ENCODE measurements around the gene WRAP73.

WRAP73 gene, protein sequence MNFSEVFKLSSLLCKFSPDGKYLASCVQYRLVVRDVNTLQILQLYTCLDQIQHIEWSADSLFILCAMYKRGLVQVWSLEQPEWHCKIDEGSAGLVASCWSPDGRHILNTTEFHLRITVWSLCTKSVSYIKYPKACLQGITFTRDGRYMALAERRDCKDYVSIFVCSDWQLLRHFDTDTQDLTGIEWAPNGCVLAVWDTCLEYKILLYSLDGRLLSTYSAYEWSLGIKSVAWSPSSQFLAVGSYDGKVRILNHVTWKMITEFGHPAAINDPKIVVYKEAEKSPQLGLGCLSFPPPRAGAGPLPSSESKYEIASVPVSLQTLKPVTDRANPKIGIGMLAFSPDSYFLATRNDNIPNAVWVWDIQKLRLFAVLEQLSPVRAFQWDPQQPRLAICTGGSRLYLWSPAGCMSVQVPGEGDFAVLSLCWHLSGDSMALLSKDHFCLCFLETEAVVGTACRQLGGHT

DNA sequence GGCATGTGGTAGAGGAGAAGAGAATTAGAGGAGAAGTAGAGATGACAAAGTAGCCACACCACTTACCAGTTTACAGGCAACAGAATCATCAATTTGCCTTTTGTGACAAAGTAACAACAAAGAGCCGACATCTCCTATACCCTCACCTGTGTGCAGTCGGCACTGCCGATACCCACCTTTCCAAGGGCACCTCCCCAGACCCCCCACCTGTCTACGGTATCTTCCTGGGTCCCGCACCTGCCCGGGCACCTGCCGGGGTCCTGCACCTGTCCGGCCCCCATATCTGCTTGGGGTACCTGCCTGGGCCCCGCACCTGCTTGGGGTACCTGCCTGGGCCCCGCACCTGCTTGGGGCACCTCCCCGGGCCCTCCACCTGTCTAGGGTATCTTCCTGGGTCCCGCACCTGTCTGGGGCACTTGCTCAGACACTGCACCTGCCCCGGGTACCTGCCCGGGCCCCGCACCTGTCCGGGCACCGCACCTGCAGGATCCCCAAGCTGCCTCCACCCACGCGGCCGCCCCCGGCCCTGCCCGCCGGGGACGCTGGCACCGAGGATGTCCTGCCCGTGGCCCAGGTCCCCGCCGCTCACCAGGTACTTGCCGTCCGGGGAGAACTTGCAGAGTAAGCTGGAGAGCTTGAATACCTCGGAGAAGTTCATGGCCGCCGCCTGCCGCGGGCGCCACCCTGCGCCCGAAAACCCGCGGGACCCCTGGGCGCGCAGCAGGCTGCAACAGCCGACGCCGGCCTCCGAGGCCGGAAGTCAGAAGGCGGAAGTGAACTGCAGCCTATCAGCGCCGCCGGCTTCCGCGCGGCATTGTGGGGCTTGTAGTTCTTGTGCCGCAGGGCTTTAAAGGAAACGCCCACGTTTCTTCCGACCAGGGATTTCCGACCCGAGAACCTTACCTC is at the start of gene WRAP73:
WRAP73 (minus strand) TSS at position 762 of the 906 bp plus-strand sequence; CDS start at position 658, 104 bp downstream.
- peak; percentile 81 for DNase-seq (ENCODE audit: low read depth)

DNA sequence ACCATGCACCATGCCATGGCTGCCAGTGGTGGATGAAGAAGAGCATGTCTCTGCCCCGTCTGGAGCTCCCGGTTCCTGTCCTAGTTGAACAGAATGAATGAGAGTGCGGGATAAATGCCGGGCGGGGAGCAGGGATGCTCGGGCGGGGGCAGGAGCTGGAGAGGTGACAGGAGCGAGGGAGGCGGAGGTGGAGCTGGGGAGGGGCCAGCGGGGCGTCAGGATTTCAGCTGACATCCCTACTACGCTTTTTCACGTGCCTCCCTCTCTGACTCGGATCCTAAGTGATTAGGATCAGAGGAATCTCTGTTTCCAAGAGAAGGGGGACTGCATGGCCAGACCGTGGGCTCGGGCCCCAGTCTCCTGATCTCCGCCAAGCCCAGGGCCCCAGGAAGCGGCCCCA is 49.7 kb upstream of the WRAP73 start:
- no peak for DNase-seq (ENCODE audit: low read depth)

GRCh38 chr1:3698660-3699408 is 48.9 kb upstream of the WRAP73 start:
- no peak for DNase-seq (ENCODE audit: low read depth)

GRCh38 chr1:3697810-3698209 is 47.9 kb upstream of the WRAP73 start:
- DNase-seq (ENCODE audit: low read depth) = no peak

DNA sequence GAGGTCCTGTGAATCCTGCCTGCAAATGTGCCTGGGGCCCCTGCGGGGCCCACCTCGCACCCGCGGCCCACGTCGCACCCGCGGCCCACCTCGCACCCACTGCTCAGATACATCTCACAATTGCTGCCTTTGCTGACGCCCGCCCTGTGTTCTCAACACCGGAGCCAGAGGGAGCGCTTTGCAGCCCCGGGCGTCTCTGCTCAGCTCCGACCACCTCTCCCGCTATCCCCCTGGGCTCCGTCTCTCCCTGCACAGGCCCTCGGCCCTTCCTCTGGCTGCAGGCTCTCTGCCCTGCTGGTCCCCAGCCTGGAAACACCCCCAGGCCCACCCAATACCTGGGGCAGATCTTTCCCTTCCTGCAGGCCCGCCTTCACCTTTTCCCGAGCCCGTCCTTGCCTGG is 47.2 kb upstream of the WRAP73 start:
- no peak for DNase-seq (ENCODE audit: low read depth)

DNA sequence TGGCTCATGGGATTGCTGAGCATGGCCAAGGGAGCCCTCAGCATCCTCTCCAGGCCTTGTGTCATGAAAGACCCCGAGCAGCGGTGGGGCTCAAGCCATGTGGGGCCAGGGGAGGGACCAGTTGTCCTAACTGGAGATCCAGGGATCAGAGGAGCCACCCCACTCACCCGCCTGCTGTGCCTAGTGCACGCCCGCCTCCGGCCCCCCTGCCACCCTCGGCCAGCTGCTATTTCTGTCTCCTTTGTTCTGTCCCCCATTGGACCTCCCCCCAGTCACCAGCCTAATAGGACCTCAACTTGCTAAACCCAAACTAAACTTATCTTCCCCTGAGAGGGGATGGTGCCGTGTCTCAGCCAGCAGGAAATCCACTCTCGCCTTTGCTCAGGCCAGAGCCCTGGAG is 46.8 kb upstream of the WRAP73 start:
- DNase-seq (ENCODE audit: low read depth) = no peak

GRCh38 chr1:3695326-3696217 is 45.7 kb upstream of the WRAP73 start:
- no peak for DNase-seq (ENCODE audit: low read depth)

GRCh38 chr1:3693321-3693720 is 43.4 kb upstream of the WRAP73 start:
- DNase-seq (ENCODE audit: low read depth) = no peak

GRCh38 chr1:3692598-3692997 is 42.7 kb upstream of the WRAP73 start:
- no peak for DNase-seq (ENCODE audit: low read depth)

DNA sequence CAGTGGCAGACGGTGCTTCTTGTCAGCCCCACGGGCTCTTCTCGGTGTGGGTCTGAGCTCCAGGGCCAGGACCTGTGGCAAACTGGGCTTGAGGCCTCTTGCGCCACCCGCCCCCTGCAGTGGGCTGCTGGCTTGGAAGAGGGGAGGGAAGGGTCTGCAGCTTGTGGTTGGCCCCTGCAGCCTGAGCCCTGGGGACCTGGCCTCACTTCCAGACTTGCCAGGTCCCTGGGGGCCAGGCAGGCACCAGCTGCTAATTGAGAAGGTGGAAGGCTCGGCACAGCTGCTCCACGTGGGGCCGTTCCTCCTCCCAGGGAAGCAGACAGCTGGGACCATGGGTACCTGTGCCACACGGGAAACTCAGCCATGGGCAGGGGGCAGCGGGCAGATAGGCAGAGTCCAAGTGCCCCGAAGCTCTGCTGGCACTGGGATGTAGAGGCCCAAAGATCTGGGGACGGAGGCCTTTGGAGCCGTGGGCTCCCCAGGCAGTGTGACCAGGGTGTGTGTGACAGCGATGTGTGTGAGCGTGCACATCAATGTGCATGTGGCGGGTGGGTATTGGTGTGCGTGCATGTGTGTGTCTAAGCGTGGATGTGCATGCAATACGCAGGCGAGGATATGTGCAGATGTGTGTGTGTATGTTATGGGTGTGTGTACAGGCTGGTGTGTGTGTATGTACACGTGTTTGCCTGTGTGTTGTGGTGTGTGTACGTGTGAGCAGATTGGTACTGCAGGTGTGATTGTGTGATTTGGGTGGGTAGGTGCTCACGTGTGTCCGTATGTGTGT is 41.7 kb upstream of the WRAP73 start:
- DNase-seq (ENCODE audit: low read depth) = no peak

- DNase-seq (ENCODE audit: low read depth) = no peak
Measured at GRCh38 chr1:3690282-3691065, 40.6 kb upstream of the WRAP73 start.

DNA sequence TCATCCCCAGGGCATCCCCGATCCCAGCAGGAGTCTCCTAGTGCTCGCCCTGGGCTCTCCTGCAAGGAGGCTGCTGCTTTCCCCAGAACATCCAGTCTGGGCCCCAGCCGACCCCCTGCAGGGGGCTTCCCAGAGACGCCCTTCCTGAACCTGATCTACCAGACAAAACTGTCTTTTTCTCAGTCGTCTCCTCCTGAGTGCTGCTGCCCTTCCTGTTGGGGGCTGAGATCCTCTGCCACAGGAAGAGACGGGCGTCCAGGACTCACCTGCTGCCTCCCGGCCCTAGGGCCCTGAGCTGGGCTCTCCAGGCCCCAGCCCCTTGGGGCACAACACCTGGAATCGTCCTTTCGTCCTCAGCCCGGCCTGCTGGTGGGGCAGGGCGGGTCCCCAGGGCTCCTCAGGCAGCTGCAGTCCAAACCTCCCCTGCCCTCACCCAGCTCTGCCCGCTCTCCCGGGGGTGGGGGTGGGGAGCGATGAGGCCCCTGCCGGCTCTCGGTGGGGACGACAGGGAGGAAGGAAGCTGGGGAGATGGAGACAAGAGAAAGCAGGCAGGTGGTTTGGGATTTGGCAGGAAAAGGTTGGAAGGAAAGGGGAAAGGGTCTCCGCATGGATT is 39.3 kb upstream of the WRAP73 start:
- DNase-seq (ENCODE audit: low read depth) = no peak

- no peak for DNase-seq (ENCODE audit: low read depth)
Measured at GRCh38 chr1:3688356-3689137, 38.6 kb upstream of the WRAP73 start.

GRCh38 chr1:3687504-3687903 is 37.6 kb upstream of the WRAP73 start:
- DNase-seq (ENCODE audit: low read depth) = no peak

GRCh38 chr1:3685906-3686305 is 36.0 kb upstream of the WRAP73 start:
- no peak for DNase-seq (ENCODE audit: low read depth)

DNA sequence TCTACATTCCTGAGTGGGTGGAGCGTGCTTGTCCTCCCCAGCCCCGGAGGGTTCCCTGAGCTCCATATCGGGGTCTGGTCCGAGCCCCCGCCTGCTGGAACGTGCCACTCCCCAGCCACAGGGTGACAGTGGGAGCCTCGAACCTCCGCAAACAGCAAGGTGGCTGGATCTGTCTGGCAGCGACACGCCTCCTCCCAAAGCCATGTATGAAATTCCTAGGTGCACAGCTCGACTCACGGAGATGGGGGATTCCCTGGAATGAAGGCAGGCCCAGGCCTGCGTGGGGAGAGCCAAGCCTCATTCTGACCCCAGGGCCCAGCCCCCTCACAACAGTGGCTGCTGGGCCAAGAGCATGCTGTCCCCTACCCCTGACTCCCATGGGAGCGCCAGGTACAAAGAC is 35.3 kb upstream of the WRAP73 start:
- DNase-seq (ENCODE audit: low read depth) = no peak

DNA sequence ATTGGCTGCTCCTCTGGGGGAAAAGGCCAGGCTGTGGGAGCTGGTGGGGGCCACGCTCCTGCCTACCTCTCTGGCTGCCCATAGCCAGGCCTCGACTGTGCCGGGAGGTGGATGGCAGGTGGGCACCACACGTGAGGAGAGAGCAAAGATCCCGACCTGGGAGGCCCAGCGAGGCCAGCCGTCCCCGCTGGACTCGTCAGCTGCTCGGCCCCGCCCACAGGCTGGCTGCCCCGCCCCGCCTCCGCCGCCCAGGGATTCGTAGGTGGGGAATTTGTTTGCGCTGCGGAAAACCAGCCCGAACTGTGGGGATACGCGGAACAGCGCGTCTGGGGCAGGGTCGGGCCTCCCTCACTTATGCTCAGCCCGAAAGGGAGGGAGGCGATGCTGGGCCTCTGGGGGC is 34.1 kb upstream of the WRAP73 start:
- DNase-seq (ENCODE audit: low read depth) = no peak

DNA sequence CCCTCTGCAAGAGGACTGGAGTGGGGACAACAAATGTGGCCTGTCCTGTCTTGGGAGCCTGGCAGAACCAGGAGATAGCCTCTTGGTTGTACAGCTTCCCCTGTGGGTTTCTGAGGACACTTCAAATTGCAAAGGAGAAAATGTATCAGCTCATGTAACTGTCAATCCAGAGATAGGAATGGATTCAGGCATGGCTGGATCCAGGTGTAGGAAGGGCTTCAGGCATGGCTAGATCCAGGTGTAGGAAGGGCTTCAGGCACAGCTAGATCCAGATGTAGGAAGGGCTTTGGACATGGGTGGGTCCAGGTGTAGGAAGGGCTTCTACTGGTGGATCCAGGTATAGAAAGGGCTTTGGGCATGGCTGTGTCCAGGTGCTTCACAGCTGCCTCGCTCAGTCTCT is 33.3 kb upstream of the WRAP73 start:
- DNase-seq (ENCODE audit: low read depth) = no peak

All from stimulated activated CD8-positive, alpha-beta memory T cell treated with anti-CD3 and anti-CD28 coated beads, Interleukin-12 subunit alpha, Interleukin-12 subunit beta, amount 100 ng/mL, for 1 hour (primary cell).